ENCODE results near the gene GPR157.

GPR157 gene

DNA sequence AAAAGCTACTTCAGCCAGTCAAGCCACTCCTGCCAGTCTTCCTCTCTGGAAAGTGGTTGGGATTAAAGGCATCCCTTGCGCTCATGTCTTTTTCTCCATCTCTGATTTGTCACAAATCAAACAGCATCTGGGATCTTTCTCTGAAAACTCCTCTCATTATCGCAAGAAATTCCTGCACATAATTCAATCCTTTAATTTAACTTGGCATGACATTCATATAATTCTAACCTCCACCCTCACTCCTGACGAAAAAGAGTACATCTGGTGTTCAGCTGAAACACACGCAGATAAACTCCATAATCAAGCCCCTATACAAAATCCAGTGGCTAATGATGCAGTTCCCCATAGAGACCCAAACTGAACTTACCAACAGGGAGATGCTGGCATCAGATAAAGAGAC lies 40.1 kb downstream of the GPR157 start:
- TF ChIP-seq TAF1 (IDR thresholded peaks at IDR 0.05; ENCODE audit: borderline replicate concordance, insufficient read depth, low read length), result no peak
- no peak for TF ChIP-seq POLR2AphosphoS5 (IDR thresholded peaks at IDR 0.05; ENCODE audit: low read depth, low read length)

DNA sequence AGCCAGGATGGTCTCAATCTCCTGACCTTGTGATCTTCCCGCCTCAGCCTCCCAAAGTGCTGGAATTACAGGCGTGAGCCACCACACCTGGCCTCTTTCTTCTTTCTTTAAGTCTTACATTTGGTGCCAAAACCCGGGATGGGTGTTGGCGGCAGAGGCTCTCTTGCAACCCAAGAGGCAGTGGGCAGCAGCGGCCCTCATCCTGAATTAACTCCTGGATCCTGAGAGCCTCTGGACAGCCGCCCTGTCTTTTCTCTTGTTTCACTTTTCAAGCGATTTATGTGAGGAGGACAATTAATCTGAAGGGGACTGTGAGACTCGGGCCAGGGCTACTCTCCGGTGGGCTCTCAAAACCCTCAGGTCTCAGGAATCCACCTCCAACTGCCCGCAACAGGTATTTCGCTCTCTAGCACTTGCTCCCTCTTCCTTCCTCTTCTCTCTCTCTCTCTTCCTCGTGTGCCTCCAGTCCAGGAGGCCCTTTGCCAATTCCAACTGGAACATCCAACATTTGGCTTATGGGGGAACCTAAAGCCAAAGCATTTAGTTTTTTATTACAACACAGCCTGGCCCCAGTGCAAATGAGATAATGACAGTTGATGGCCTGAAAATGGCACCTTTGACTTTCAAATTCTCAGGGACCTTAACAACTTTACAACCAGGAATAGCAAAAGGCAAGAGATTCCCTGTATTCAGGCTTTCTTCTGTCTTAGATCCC lies 41.3 kb downstream of the GPR157 start:
- TF ChIP-seq POLR2AphosphoS5 (IDR thresholded peaks at IDR 0.05; ENCODE audit: low read depth, low read length) (no peak), SIN3A (IDR thresholded peaks at IDR 0.05; ENCODE audit: borderline replicate concordance, insufficient read depth, low read length) (no peak)
- TF ChIP-seq, protein P1, sequence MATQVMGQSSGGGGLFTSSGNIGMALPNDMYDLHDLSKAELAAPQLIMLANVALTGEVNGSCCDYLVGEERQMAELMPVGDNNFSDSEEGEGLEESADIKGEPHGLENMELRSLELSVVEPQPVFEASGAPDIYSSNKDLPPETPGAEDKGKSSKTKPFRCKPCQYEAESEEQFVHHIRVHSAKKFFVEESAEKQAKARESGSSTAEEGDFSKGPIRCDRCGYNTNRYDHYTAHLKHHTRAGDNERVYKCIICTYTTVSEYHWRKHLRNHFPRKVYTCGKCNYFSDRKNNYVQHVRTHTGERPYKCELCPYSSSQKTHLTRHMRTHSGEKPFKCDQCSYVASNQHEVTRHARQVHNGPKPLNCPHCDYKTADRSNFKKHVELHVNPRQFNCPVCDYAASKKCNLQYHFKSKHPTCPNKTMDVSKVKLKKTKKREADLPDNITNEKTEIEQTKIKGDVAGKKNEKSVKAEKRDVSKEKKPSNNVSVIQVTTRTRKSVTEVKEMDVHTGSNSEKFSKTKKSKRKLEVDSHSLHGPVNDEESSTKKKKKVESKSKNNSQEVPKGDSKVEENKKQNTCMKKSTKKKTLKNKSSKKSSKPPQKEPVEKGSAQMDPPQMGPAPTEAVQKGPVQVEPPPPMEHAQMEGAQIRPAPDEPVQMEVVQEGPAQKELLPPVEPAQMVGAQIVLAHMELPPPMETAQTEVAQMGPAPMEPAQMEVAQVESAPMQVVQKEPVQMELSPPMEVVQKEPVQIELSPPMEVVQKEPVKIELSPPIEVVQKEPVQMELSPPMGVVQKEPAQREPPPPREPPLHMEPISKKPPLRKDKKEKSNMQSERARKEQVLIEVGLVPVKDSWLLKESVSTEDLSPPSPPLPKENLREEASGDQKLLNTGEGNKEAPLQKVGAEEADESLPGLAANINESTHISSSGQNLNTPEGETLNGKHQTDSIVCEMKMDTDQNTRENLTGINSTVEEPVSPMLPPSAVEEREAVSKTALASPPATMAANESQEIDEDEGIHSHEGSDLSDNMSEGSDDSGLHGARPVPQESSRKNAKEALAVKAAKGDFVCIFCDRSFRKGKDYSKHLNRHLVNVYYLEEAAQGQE (IDR thresholded peaks at IDR 0.05; ENCODE audit: insufficient read depth in 1 of 2, low read depth in 2 of 2, low read length in 2 of 2), result no peak

DNA sequence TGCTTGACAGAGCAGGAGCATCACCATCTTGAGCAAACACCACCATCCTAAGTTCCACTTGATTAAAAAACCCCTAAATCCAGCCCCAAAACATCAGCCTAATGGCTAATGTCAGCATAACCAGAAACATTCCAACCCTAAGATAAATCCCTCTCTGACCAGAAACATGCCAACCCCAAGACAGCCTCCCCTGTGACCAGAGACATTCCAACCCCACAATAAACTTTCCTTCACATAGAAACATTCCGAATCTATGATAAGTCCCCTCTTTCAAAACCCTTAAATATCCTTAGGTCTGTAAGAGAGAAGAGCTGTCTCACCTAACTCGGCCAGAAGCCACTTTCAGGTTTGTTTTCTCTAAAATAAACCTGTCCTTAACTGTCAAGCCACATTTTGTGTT lies 42.1 kb downstream of the GPR157 start:
- TF ChIP-seq SIN3A (IDR thresholded peaks at IDR 0.05; ENCODE audit: borderline replicate concordance, insufficient read depth, low read length), result no peak
- TF ChIP-seq, protein P1 (IDR thresholded peaks at IDR 0.05; ENCODE audit: insufficient read depth in 1 of 2, low read depth in 2 of 2, low read length in 2 of 2), result no peak
- TF ChIP-seq POLR2AphosphoS5 (IDR thresholded peaks at IDR 0.05; ENCODE audit: low read depth, low read length), result no peak
- no peak for TF ChIP-seq FOXP2 (optimal IDR thresholded peaks at IDR 0.05; ENCODE audit: borderline replicate concordance, extremely low read depth, extremely low read length, insufficient read depth)

DNA sequence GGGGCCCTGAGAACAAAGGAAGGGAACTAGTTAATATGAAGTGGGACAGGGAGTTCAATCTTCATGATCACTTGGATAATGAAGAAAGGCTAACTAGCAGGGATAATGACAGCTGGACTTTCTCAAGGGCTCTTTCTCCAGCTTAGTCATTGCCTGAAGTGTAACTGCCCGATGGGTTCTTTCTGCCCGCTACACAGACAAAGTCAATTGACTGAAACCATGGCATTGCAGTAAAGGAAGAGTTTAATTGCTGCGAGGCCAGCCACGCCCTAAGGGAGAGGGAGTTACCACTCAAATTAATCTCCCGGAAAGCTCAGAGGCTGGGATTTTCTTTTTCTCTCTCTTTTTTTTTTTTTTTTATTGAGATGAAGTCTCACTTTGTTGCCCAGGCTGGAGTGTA lies 42.9 kb downstream of the GPR157 start:
- TF ChIP-seq SIN3A (IDR thresholded peaks at IDR 0.05; ENCODE audit: borderline replicate concordance, insufficient read depth, low read length) (no peak), POLR2AphosphoS5 (IDR thresholded peaks at IDR 0.05; ENCODE audit: low read depth, low read length) (no peak), FOXP2 (optimal IDR thresholded peaks at IDR 0.05; ENCODE audit: borderline replicate concordance, extremely low read depth, extremely low read length, insufficient read depth) (no peak), TAF1 (IDR thresholded peaks at IDR 0.05; ENCODE audit: borderline replicate concordance, insufficient read depth, low read length) (no peak)
- TF ChIP-seq, protein P1 (IDR thresholded peaks at IDR 0.05; ENCODE audit: insufficient read depth in 1 of 2, low read depth in 2 of 2, low read length in 2 of 2), result no peak

DNA sequence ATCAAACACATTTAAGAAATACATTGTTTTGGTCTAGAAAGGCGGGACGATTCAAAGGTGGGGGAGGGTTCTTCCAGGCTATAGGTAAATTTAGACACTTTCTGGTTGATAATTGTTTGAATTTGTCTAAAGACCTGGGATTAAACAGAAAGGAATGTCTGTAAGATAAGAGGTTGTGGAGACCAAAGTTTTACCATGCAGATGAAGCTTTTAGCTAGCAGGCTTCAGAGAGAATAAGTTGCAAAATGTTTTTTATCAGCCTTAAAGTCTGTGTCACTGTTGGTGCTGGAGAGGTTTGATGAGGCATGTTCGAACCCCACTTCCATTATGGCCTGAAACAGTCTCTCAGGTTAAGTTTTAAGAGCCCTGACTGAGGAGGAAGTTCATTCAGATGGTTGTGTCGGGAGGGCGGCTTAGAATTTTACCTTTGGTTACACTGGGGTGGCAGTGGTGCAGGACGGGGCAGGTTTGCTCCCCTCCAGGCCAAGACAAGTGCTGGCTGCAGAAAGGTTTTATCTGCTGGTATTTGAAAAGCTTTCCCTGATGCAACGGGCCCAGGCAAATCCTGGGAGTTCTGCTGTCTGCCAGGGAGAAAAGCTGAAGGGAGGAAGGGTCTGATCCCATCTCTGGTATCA lies 43.5 kb downstream of the GPR157 start:
- TF ChIP-seq FOXP2 (optimal IDR thresholded peaks at IDR 0.05; ENCODE audit: borderline replicate concordance, extremely low read depth, extremely low read length, insufficient read depth) (no peak), POLR2AphosphoS5 (IDR thresholded peaks at IDR 0.05; ENCODE audit: low read depth, low read length) (no peak), SIN3A (IDR thresholded peaks at IDR 0.05; ENCODE audit: borderline replicate concordance, insufficient read depth, low read length) (no peak), TAF1 (IDR thresholded peaks at IDR 0.05; ENCODE audit: borderline replicate concordance, insufficient read depth, low read length) (no peak)
- TF ChIP-seq, protein P1 (IDR thresholded peaks at IDR 0.05; ENCODE audit: insufficient read depth in 1 of 2, low read depth in 2 of 2, low read length in 2 of 2), result no peak

All from PFSK-1 (cell line).